ENCODE results near the gene ENHO.

The ENHO gene

GRCh38 chr9:34521406-34522045, 1.3 kb downstream of the ENHO start:
- Histone ChIP-seq H3K27me3 (ENCODE audit: control insufficient read depth in 1 of 2, insufficient read depth in 2 of 2, low read length in 2 of 2) (no peaks in the 10 kb centered on the region), H3K4me3 (ENCODE audit: low read depth in 1 of 2, low read length in 2 of 2) (no peak overlapping the region), H3K36me3 (ENCODE audit: insufficient read depth, low read length) (no peaks in the 10 kb centered on the region), H3K9me3 (ENCODE audit: low read length) (no peaks in the 10 kb centered on the region), H3K4me1 (ENCODE audit: insufficient read depth, low read length) (peaks cover 10% of the 10 kb centered on the region), H3K9ac (ENCODE audit: low read length) (no peak overlapping the region), H3K27ac (ENCODE audit: low read depth, low read length) (no peak overlapping the region)

DNA sequence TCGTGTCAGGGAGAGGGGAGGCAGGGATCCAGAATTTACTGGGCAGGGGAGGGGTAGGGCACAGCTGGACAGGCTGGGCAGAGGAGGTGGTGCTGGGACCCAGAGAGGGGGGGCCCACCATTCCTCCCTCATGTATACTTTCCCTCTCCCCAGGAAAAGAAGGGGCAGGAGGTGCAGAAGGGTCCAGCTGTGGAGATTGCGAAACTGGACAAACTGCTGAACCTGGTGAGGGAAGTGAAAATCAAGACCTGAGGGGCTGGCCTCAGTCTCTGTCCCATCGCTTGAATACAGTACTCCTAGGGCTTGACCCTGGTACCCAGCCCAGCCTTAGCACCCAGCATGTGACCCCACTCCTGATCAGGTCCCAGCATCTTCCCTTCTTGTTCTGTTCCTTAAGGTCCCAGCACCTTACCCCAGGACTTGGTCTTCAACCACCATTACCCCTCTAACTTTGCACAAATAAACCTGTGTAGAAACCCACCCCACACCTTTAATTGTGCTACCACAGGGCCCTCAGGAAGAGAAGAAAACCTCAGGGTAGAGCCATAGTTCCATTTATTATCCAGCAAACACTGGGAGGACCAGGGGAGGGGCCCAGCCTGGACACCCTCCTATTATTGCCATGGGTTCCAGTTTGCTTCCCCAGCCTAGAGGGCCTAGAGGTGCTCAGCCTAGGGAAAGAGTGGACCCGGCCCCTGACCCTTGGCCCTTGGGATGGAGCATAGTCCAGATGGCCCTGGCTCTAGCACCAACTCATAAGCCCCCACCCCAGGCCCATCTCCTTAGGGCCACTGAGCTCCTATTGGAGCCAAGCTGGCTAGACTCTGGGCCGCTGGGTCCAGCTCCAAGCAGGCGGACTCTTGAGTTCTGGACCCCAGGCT, 2.0 kb downstream of the ENHO start:
- Histone ChIP-seq H3K4me3 (ENCODE audit: low read depth in 1 of 2, low read length in 2 of 2) (no peak overlapping the region), H3K27ac (ENCODE audit: low read depth, low read length) (no peak overlapping the region), H3K4me1 (ENCODE audit: insufficient read depth, low read length) (peaks cover 10% of the 10 kb centered on the region), H3K36me3 (ENCODE audit: insufficient read depth, low read length) (no peaks in the 10 kb centered on the region), H3K9me3 (ENCODE audit: low read length) (no peaks in the 10 kb centered on the region), H3K27me3 (ENCODE audit: control insufficient read depth in 1 of 2, insufficient read depth in 2 of 2, low read length in 2 of 2) (no peaks in the 10 kb centered on the region), H3K9ac (ENCODE audit: low read length) (no peak overlapping the region)

- Histone ChIP-seq H3K27ac (ENCODE audit: low read depth, low read length) (no peak overlapping the region), H3K27me3 (ENCODE audit: control insufficient read depth in 1 of 2, insufficient read depth in 2 of 2, low read length in 2 of 2) (no peaks in the 10 kb centered on the region), H3K9me3 (ENCODE audit: low read length) (no peaks in the 10 kb centered on the region), H3K9ac (ENCODE audit: low read length) (no peak overlapping the region), H3K4me3 (ENCODE audit: low read depth in 1 of 2, low read length in 2 of 2) (no peak overlapping the region), H3K4me1 (ENCODE audit: insufficient read depth, low read length) (peaks cover 10% of the 10 kb centered on the region), H3K36me3 (ENCODE audit: insufficient read depth, low read length) (no peaks in the 10 kb centered on the region)
Measured at GRCh38 chr9:34520096-34520495, 2.7 kb downstream of the ENHO start.

- Histone ChIP-seq H3K9me3 (ENCODE audit: low read length) (no peaks in the 10 kb centered on the region), H3K4me1 (ENCODE audit: insufficient read depth, low read length) (peaks cover 10% of the 10 kb centered on the region), H3K4me3 (ENCODE audit: low read depth in 1 of 2, low read length in 2 of 2) (no peak overlapping the region), H3K9ac (ENCODE audit: low read length) (no peak overlapping the region), H3K36me3 (ENCODE audit: insufficient read depth, low read length) (no peaks in the 10 kb centered on the region), H3K27ac (ENCODE audit: low read depth, low read length) (no peak overlapping the region), H3K27me3 (ENCODE audit: control insufficient read depth in 1 of 2, insufficient read depth in 2 of 2, low read length in 2 of 2) (no peaks in the 10 kb centered on the region)
Measured at GRCh38 chr9:34519321-34520020, 3.3 kb downstream of the ENHO start.

- no peaks in the 10 kb centered on the region for H3K36me3 ChIP-seq (ENCODE audit: insufficient read depth, low read length)
- H3K4me1 ChIP-seq (ENCODE audit: insufficient read depth, low read length), result peaks cover 10% of the 10 kb centered on the region
- no peak overlapping the region for H3K4me3 ChIP-seq (ENCODE audit: low read depth in 1 of 2, low read length in 2 of 2)
- H3K27ac ChIP-seq (ENCODE audit: low read depth, low read length), result no peak overlapping the region
- H3K27me3 ChIP-seq (ENCODE audit: control insufficient read depth in 1 of 2, insufficient read depth in 2 of 2, low read length in 2 of 2), result no peaks in the 10 kb centered on the region
- H3K9ac ChIP-seq (ENCODE audit: low read length), result no peak overlapping the region
- no peaks in the 10 kb centered on the region for H3K9me3 ChIP-seq (ENCODE audit: low read length)
Measured at GRCh38 chr9:34518896-34519295, 3.9 kb downstream of the ENHO start.

DNA sequence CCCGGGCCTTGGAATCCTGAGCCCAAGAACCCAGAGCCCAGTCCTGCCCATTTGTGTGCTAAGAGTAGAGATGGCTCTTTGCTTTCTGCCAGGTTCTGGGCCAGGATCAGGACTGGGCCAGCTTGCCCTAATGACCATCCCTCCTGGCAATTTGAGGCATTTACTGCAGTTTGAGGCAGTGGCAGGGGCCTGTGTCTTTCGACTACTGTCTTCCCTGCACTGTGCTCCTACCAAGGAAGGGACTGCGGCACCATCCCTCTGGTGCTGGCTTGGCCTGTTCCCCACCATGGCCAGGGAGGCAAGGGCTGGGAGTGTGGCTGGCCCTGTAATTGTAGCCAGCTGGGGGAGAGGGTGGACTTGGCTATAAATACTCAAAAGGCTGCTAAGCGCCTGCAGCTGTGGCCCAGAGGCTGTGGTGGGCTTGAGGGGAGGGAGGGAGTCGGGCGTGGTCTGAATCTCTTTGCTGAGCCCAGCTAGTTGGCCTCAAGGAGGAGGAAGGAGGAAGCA, 4.6 kb downstream of the ENHO start:
- Histone ChIP-seq H3K27me3 (ENCODE audit: control insufficient read depth in 1 of 2, insufficient read depth in 2 of 2, low read length in 2 of 2) (no peaks in the 10 kb centered on the region), H3K4me3 (ENCODE audit: low read depth in 1 of 2, low read length in 2 of 2) (no peak overlapping the region), H3K36me3 (ENCODE audit: insufficient read depth, low read length) (no peaks in the 10 kb centered on the region), H3K4me1 (ENCODE audit: insufficient read depth, low read length) (peaks cover 4% of the 10 kb centered on the region), H3K9me3 (ENCODE audit: low read length) (no peaks in the 10 kb centered on the region), H3K9ac (ENCODE audit: low read length) (no peak overlapping the region), H3K27ac (ENCODE audit: low read depth, low read length) (no peak overlapping the region)

GRCh38 chr9:34517185-34517584, 5.6 kb downstream of the ENHO start:
- no peaks in the 10 kb centered on the region for H3K9me3 ChIP-seq (ENCODE audit: low read length)
- no peak overlapping the region for H3K4me3 ChIP-seq (ENCODE audit: low read depth in 1 of 2, low read length in 2 of 2)
- H3K27ac ChIP-seq (ENCODE audit: low read depth, low read length), result no peak overlapping the region
- no peak overlapping the region for H3K9ac ChIP-seq (ENCODE audit: low read length)
- H3K4me1 ChIP-seq (ENCODE audit: insufficient read depth, low read length), result no peaks in the 10 kb centered on the region
- H3K36me3 ChIP-seq (ENCODE audit: insufficient read depth, low read length), result no peaks in the 10 kb centered on the region
- H3K27me3 ChIP-seq (ENCODE audit: control insufficient read depth in 1 of 2, insufficient read depth in 2 of 2, low read length in 2 of 2), result no peaks in the 10 kb centered on the region

- Histone ChIP-seq H3K4me3 (ENCODE audit: low read depth in 1 of 2, low read length in 2 of 2) (no peak overlapping the region), H3K9me3 (ENCODE audit: low read length) (no peaks in the 10 kb centered on the region), H3K9ac (ENCODE audit: low read length) (no peak overlapping the region), H3K27ac (ENCODE audit: low read depth, low read length) (no peak overlapping the region), H3K27me3 (ENCODE audit: control insufficient read depth in 1 of 2, insufficient read depth in 2 of 2, low read length in 2 of 2) (no peaks in the 10 kb centered on the region), H3K4me1 (ENCODE audit: insufficient read depth, low read length) (no peaks in the 10 kb centered on the region), H3K36me3 (ENCODE audit: insufficient read depth, low read length) (no peaks in the 10 kb centered on the region)
Measured at GRCh38 chr9:34515959-34516358, 6.8 kb downstream of the ENHO start.

- Histone ChIP-seq H3K4me1 (ENCODE audit: insufficient read depth, low read length) (no peaks in the 10 kb centered on the region), H3K27ac (ENCODE audit: low read depth, low read length) (no peak overlapping the region), H3K27me3 (ENCODE audit: control insufficient read depth in 1 of 2, insufficient read depth in 2 of 2, low read length in 2 of 2) (no peaks in the 10 kb centered on the region), H3K9me3 (ENCODE audit: low read length) (no peaks in the 10 kb centered on the region), H3K36me3 (ENCODE audit: insufficient read depth, low read length) (no peaks in the 10 kb centered on the region), H3K9ac (ENCODE audit: low read length) (no peak overlapping the region), H3K4me3 (ENCODE audit: low read depth in 1 of 2, low read length in 2 of 2) (no peak overlapping the region)
Measured at GRCh38 chr9:34514816-34515215, 8.0 kb downstream of the ENHO start.

DNA sequence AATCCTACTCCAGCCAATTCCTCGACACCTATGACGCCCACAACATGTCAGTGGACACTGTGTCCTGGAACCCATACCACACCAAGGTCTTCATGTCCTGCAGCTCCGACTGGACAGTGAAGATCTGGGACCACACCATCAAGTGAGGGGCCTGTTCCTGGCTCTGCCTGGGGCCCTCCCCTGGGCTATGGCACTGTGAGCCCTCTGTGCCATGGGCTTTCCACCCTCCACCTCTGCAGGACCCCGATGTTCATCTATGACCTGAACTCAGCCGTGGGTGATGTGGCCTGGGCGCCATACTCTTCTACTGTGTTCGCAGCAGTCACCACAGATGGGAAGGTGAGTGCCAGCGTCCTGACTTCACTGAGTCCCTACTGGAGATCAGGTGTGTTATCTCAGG, 8.4 kb downstream of the ENHO start:
- H3K27me3 ChIP-seq (ENCODE audit: control insufficient read depth in 1 of 2, insufficient read depth in 2 of 2, low read length in 2 of 2), result no peaks in the 10 kb centered on the region
- H3K9ac ChIP-seq (ENCODE audit: low read length), result no peak overlapping the region
- H3K27ac ChIP-seq (ENCODE audit: low read depth, low read length), result no peak overlapping the region
- H3K4me3 ChIP-seq (ENCODE audit: low read depth in 1 of 2, low read length in 2 of 2), result no peak overlapping the region
- no peaks in the 10 kb centered on the region for H3K4me1 ChIP-seq (ENCODE audit: insufficient read depth, low read length)
- H3K36me3 ChIP-seq (ENCODE audit: insufficient read depth, low read length), result no peaks in the 10 kb centered on the region
- H3K9me3 ChIP-seq (ENCODE audit: low read length), result no peaks in the 10 kb centered on the region

GRCh38 chr9:34513567-34514214, 9.1 kb downstream of the ENHO start:
- no peaks in the 10 kb centered on the region for H3K4me1 ChIP-seq (ENCODE audit: insufficient read depth, low read length)
- no peak overlapping the region for H3K9ac ChIP-seq (ENCODE audit: low read length)
- H3K27me3 ChIP-seq (ENCODE audit: control insufficient read depth in 1 of 2, insufficient read depth in 2 of 2, low read length in 2 of 2), result no peaks in the 10 kb centered on the region
- H3K9me3 ChIP-seq (ENCODE audit: low read length), result no peaks in the 10 kb centered on the region
- H3K27ac ChIP-seq (ENCODE audit: low read depth, low read length), result no peak overlapping the region
- no peaks in the 10 kb centered on the region for H3K36me3 ChIP-seq (ENCODE audit: insufficient read depth, low read length)
- no peak overlapping the region for H3K4me3 ChIP-seq (ENCODE audit: low read depth in 1 of 2, low read length in 2 of 2)
